Measurements from ENCODE around the gene NSUN4. TPM values are rescaled to one million over a fixed set of nuclear protein-coding genes. Genes with fewer than 3 reads are reported as not detected.
"Not testable (repeated sequence)": the region's sequence is repeated elsewhere in the genome, so short reads cannot be mapped to it uniquely, and the experiment has no call there.

The NSUN4 gene
- polyA plus RNA-seq, 3 donors: 25.5 to 33.1 (median 32.9) TPM

GRCh38 chr1:46362158-46362557 is 21.6 kb downstream of the NSUN4 start:
- DNase-seq: no peak

- no peak for DNase-seq
These were observed 22.5 kb downstream of the NSUN4 start for GRCh38 chr1:46363121-46363520.

GRCh38 chr1:46364612-46365011 is 24.0 kb downstream of the NSUN4 start:
- no peak for DNase-seq

- not testable (repeated sequence) for DNase-seq
These were observed 25.2 kb downstream of the NSUN4 start for GRCh38 chr1:46365796-46366195.

- no peak for DNase-seq
These were observed 26.5 kb downstream of the NSUN4 start for GRCh38 chr1:46367072-46367471.

GRCh38 chr1:46367701-46368100 is 27.1 kb downstream of the NSUN4 start:
- not testable (repeated sequence) for DNase-seq

- peak; percentile 17 for DNase-seq
These were observed 28.2 kb downstream of the NSUN4 start for GRCh38 chr1:46368791-46369190.

GRCh38 chr1:46369542-46370213 is 29.1 kb downstream of the NSUN4 start:
- DNase-seq: no peak

GRCh38 chr1:46370214-46370633 is 29.6 kb downstream of the NSUN4 start:
- DNase-seq: no peak

GRCh38 chr1:46372431-46372830 is 31.8 kb downstream of the NSUN4 start:
- DNase-seq: peak; percentile 43

GRCh38 chr1:46379996-46380395 is 39.4 kb downstream of the NSUN4 start:
- no peak for DNase-seq

- no peak for DNase-seq
These were observed 39.9 kb downstream of the NSUN4 start for GRCh38 chr1:46380508-46380907.

GRCh38 chr1:46393510-46393909 is 52.9 kb downstream of the NSUN4 start:
- no peak for DNase-seq

- peak; percentile 65 for DNase-seq
These were observed 53.7 kb downstream of the NSUN4 start, which contains the start of gene FAAH for GRCh38 chr1:46394108-46394871. Gene FAAH, plus strand, starts transcription at chr1:46394317. Its CDS starts 32 bp downstream, at chr1:46394349.

GRCh38 chr1:46394872-46395465 is 54.4 kb downstream of the NSUN4 start:
- DNase-seq: no peak

GRCh38 chr1:46396441-46397398 is 56.1 kb downstream of the NSUN4 start:
- DNase-seq: no peak

- no peak for DNase-seq
These were observed 58.7 kb downstream of the NSUN4 start for GRCh38 chr1:46399307-46399706.

GRCh38 chr1:46400421-46400820 is 59.8 kb downstream of the NSUN4 start:
- no peak for DNase-seq

GRCh38 chr1:46401154-46401913 is 60.7 kb downstream of the NSUN4 start:
- DNase-seq: no peak

- peak; percentile 22 for DNase-seq
These were observed 61.5 kb downstream of the NSUN4 start for GRCh38 chr1:46401964-46402626.
